Measurements from ENCODE around the gene SH3GL1. TPM values are rescaled to one million over a fixed set of nuclear protein-coding genes. Genes with fewer than 3 reads are reported as not detected.

Gene SH3GL1
- total and polyA plus RNA-seq, 11 donors: 14.4 to 43.6 (median 22.2) TPM

GRCh38 chr19:4445963-4446703, 45.8 kb upstream of the SH3GL1 start:
- WGBS, 4 donors: 89 to 93% (median 91%) methylated on average over 37 to 58 of the region's 58 CpGs
- DNase-seq: no peak

GRCh38 chr19:4444765-4445741, 44.7 kb upstream of the SH3GL1 start:
- TF ChIP-seq CTCF (IDR thresholded peaks at IDR 0.05) (no peak), POLR2A (IDR thresholded peaks at IDR 0.05) (no peak)
- WGBS, 4 donors: 80 to 86% (median 84%) methylated on average over 22 to 36 of the region's 36 CpGs
- ATAC-seq (no peak), DNase-seq (no peak)
- intact Hi-C loops (cut with DNase I): no loop called here
- Histone ChIP-seq H3K4me3 (no peak overlapping the region), H3K27me3 (no peaks in the 10 kb centered on the region), H3K4me1 (peaks cover 0 to 12% (median 2%) of the 10 kb centered on the region in 12 donors), H3K27ac (no peak overlapping the region), H3K9me3 (no peaks in the 10 kb centered on the region), H3K36me3 (peaks cover 0 to 68% (median 61%) of the 10 kb centered on the region in 9 donors)

More at GRCh38 chr19:4445963-4446703, 45.8 kb upstream of the SH3GL1 start:
- Histone ChIP-seq H3K4me1 (peaks cover 0 to 12% (median 2%) of the 10 kb centered on the region in 12 donors), H3K9me3 (no peaks in the 10 kb centered on the region), H3K4me3 (no peak overlapping the region), H3K36me3 (peaks cover 0 to 79% (median 70%) of the 10 kb centered on the region in 9 donors), H3K27ac (no peak overlapping the region), H3K27me3 (no peaks in the 10 kb centered on the region)
- TF ChIP-seq CTCF (IDR thresholded peaks at IDR 0.05): no peak
- no peak for ATAC-seq
- intact Hi-C loops (cut with DNase I): no loop called here

GRCh38 chr19:4443966-4444764, 43.8 kb upstream of the SH3GL1 start:
- TF ChIP-seq CTCF (IDR thresholded peaks at IDR 0.05): no peak
- TF ChIP-seq POLR2A (IDR thresholded peaks at IDR 0.05): no peak
- Histone ChIP-seq H3K9me3 (no peaks in the 10 kb centered on the region), H3K4me1 (peaks cover 0 to 10% (median 2%) of the 10 kb centered on the region in 12 donors), H3K27ac (no peak overlapping the region), H3K27me3 (no peaks in the 10 kb centered on the region), H3K36me3 (peaks cover 0 to 59% (median 52%) of the 10 kb centered on the region in 9 donors), H3K4me3 (no peak overlapping the region)
- intact Hi-C loops (cut with DNase I): no loop called here
- 73 to 85% (median 81%) methylated on average over 10 to 20 of the region's 20 CpGs for WGBS, 4 donors
- DNase-seq: no peak
- no peak for ATAC-seq
